Measurements from ENCODE around the gene TBCCD1.

GRCh38 chr3:186609247-186609868 is 42.2 kb upstream of the TBCCD1 start:
- peak; percentile 27 for TF ChIP-seq CTCF (IDR thresholded peaks at IDR 0.05; ENCODE audit: poor library complexity)
- no peak for TF ChIP-seq EZH2phosphoT487 (IDR thresholded peaks at IDR 0.05; ENCODE audit: low read depth, severe bottlenecking, unreplicated experiment)
